HepG2 (cell line): ENCODE results near the gene ODC1. TPM values are rescaled to one million over a fixed set of nuclear protein-coding genes. Genes with fewer than 3 reads are reported as not detected.
A peak's percentile ranks its signal among the peaks of the same experiment; 100 is the strongest.

Experiments used
- ATAC-seq: fragments of 200-7000 bp; cut with Tn5 transposase; 3 replicates; pipeline ENCODE4 v1.9.1; 2020; ENCODE audit warnings: mild to moderate bottlenecking, moderate library complexity
- BruUV-seq: library from RNA; stranded (reverse); fragments of 400-500 nt; replicated peaks from 2 replicates; lab custom pipeline; 2021; lab: Mats Ljungman, UMichigan
- CTCF ChIA-PET: fragments of 300-600 bp; formaldehyde crosslinking; extraction: SDS; loops from one replicate; lab custom pipeline; 2021; ENCODE audit warnings: low total read pairs, inconsistent platforms, low intra/inter-chr PET ratio; lab: Yijun Ruan, JAX
- POLR2A ChIA-PET: fragments of 350-600 bp; sonication (Branson Sonifier 250); formaldehyde crosslinking; loops from one replicate; lab custom pipeline; 2020; ENCODE audit warnings: antibody characterized with exemption, inconsistent platforms; lab: Yijun Ruan, JAX
- DNase-seq: peaks from one replicate; pipeline ENCODE4 v3.0.0-alpha.2; 2015; ENCODE audit warnings: low spot score
- FAIRE-seq: peaks from 3 replicates; lab custom pipeline; 2011; peaks lifted over from hg19 to GRCh38; lab: Jason Lieb, UNC
- H2AFZ ChIP-seq: one replicate; pipeline ENCODE4 v1.6.1; 2011; ENCODE audit warnings: low read length, inconsistent platforms
- H3K27ac ChIP-seq: fragments of 300-600 bp; 3 replicates; pipeline ENCODE4 v1.8.0; 2011; ENCODE audit warnings: mixed run types, mild to moderate bottlenecking, mixed read lengths, low read length, inconsistent platforms; ENCODE audit not compliant: insufficient read depth; ENCODE audit errors: extremely low read length
- H3K27me3 ChIP-seq, 2 experiments: fragments of 200-600 bp in 1 of 2; 2 replicates in 1 of 2; 3 replicates in 1 of 2; pipeline versions ENCODE4 v1.6.0 to v1.8.0; 2011; ENCODE audit warnings: low read length in 2 of 2, mild to moderate bottlenecking in 2 of 2, moderate library complexity in 2 of 2, inconsistent platforms in 1 of 2; ENCODE audit not compliant: insufficient read depth in 2 of 2, control insufficient read depth in 1 of 2
- H3K36me3 ChIP-seq, 2 experiments: fragments of 200-600 bp in 1 of 2; replicated peaks in 1 of 2; 2 replicates in 1 of 2; 3 replicates in 1 of 2; pipeline versions ENCODE4 v1.5.1 to v1.8.0; 2011; ENCODE audit warnings: low read length in 2 of 2, inconsistent platforms in 1 of 2; ENCODE audit not compliant: insufficient read depth in 2 of 2, control insufficient read depth in 1 of 2
- H3K4me1 ChIP-seq: 2 replicates; pipeline ENCODE4 v1.5.1; 2012; ENCODE audit warnings: low read length, inconsistent platforms; ENCODE audit not compliant: insufficient read depth
- H3K4me2 ChIP-seq: 2 replicates; pipeline ENCODE4 v1.6.0; 2011; ENCODE audit warnings: low read depth, low read length, inconsistent platforms
- H3K4me3 ChIP-seq, 3 experiments: fragments of 200-600 bp in 1 of 3; sonication (generic), shearing (Covaris generic) in 1 of 3; replicated peaks in 1 of 3; 2 replicates each; pipeline ENCODE4 v1.5.1; 2011 to 2016; ENCODE audit warnings: low read length in 3 of 3, inconsistent platforms in 2 of 3, low read depth in 2 of 3, mild to moderate bottlenecking in 2 of 3, control low read depth in 1 of 3, mixed read lengths in 1 of 3; ENCODE audit not compliant: insufficient read depth in 1 of 3
- H3K79me2 ChIP-seq: one replicate; pipeline ENCODE4 v1.6.1; 2011; ENCODE audit warnings: low read length, inconsistent platforms; ENCODE audit not compliant: insufficient read depth
- H3K9ac ChIP-seq: 2 replicates; pipeline ENCODE4 v1.6.0; 2011; ENCODE audit warnings: mild to moderate bottlenecking, low read depth, low read length, inconsistent platforms; ENCODE audit not compliant: insufficient read depth
- H3K9me3 ChIP-seq: 2 replicates; pipeline ENCODE4 v1.5.1; 2012; ENCODE audit warnings: mild to moderate bottlenecking, low read length
- H4K20me1 ChIP-seq: 2 replicates; pipeline ENCODE4 v1.6.0; 2011; ENCODE audit warnings: inconsistent platforms, mild to moderate bottlenecking, low read length, moderate library complexity; ENCODE audit not compliant: insufficient read depth
- AKAP8 ChIP-seq: sonication (generic); formaldehyde crosslinking; IDR thresholded peaks from 2 replicates; pipeline ENCODE4 v1.5.1; 2020; ENCODE audit warnings: mild to moderate bottlenecking, missing genetic modification reagents
- GPN1 ChIP-seq: sonication (generic); formaldehyde crosslinking; IDR thresholded peaks from 2 replicates; pipeline ENCODE4 v1.5.1; 2020; ENCODE audit warnings: missing genetic modification reagents, borderline replicate concordance
- ISL2 ChIP-seq: sonication (generic); formaldehyde crosslinking; IDR thresholded peaks from 2 replicates; pipeline ENCODE4 v1.5.0; 2020; ENCODE audit warnings: missing genetic modification reagents
- KLF15 ChIP-seq: sonication (generic); formaldehyde crosslinking; IDR thresholded peaks from 2 replicates; pipeline ENCODE4 v1.8.1; 2023; ENCODE audit warnings: borderline replicate concordance, mild to moderate bottlenecking, inconsistent platforms, missing genetic modification reagents, mixed read lengths
- RFXAP ChIP-seq: sonication (generic); formaldehyde crosslinking; IDR thresholded peaks from 2 replicates; pipeline ENCODE4 v1.4.0; 2020; ENCODE audit warnings: missing genetic modification reagents, borderline replicate concordance
- SMC3 ChIP-seq: IDR thresholded peaks from 2 replicates; pipeline ENCODE4 v1.6.1; 2011; ENCODE audit warnings: low read length, improper control_type of control experiment
- STAG1 ChIP-seq: sonication (generic); formaldehyde crosslinking; IDR thresholded peaks from 2 replicates; pipeline ENCODE4 v1.4.0; 2020; ENCODE audit warnings: missing genetic modification reagents
- TEAD2 ChIP-seq: sonication (generic); formaldehyde crosslinking; IDR thresholded peaks from 2 replicates; pipeline ENCODE4 v1.9.0; 2021; ENCODE audit warnings: missing genetic modification reagents
- ZNF253 ChIP-seq: sonication (generic); formaldehyde crosslinking; IDR thresholded peaks from 2 replicates; pipeline ENCODE4 v1.8.0; 2022; ENCODE audit warnings: mild to moderate bottlenecking, missing genetic modification reagents, borderline replicate concordance
- ZNF7 ChIP-seq: IDR thresholded peaks from 2 replicates; pipeline ENCODE4 v1.6.1; 2016; ENCODE audit warnings: missing biosample characterization, missing genetic modification reagents
- ZNF816 ChIP-seq: sonication (generic); formaldehyde crosslinking; IDR thresholded peaks from 2 replicates; pipeline ENCODE4 v1.8.0; 2022; ENCODE audit warnings: missing genetic modification reagents, mild to moderate bottlenecking, borderline replicate concordance
- WGBS: methylation state at CpG from one replicate; pipeline ENCODE4 v1.1.6; 2017; ENCODE audit warnings: low lambda C conversion rate; 5-methylcytosine and 5-hydroxymethylcytosine counted together
- in situ Hi-C: cut with HindIII; loops from 2 replicates; pipeline ENCODE4 v1.10.0; 2017; ENCODE audit warnings: low pct_unique_long_range_greater_than_20kb; ENCODE audit not compliant: extremely low pct_ligation_motif_present
- intact Hi-C: fragments of 100-400 bp; cut with micrococcal nuclease; formaldehyde crosslinking; loops from one replicate; pipeline ENCODE4 v1.10.0; 2022; ENCODE audit not compliant: unreplicated experiment
- polyA plus RNA-seq, 8 experiments: library from polyadenylated mRNA; depleted of rRNA in 3 of 8; stranded (reverse) in 7 of 8; unstranded in 1 of 8; fragments of >200 nt; fragmentation: Illumina TruSeq in 4 of 8; extraction: Trizol in 4 of 8; gene quantifications; 2 replicates each; pipeline versions ENCODE4 v1.2.1 to v1.2.3, GENCODE V29; 2011 to 2016; ENCODE audit warnings: low read depth in 4 of 8, missing spikeins in 1 of 8, mixed read lengths in 1 of 8; ENCODE audit not compliant: insufficient read depth in 1 of 8
- total RNA-seq, 5 experiments: library from RNA; depleted of rRNA; stranded (reverse); fragments of >200 nt; fragmentation: Illumina TruSeq; extraction: Trizol; gene quantifications; 2 replicates each; pipeline ENCODE4 v1.2.3, GENCODE V29; 2016; ENCODE audit warnings: low read depth in 1 of 5
- TF ChIP-seq, protein P1 (sequence below): IDR thresholded peaks from 2 replicates; pipeline ENCODE4 v1.6.1; 2016; ENCODE audit warnings: control low read depth
- TF ChIP-seq, protein P2 (sequence below): sonication (generic); formaldehyde crosslinking; IDR thresholded peaks from 2 replicates; pipeline ENCODE4 v1.4.0; 2020; ENCODE audit warnings: low read depth, mild to moderate bottlenecking, missing genetic modification reagents
- TF ChIP-seq, protein P3 (sequence below): sonication (generic); formaldehyde crosslinking; IDR thresholded peaks from 2 replicates; pipeline ENCODE4 v1.4.0; 2020; ENCODE audit warnings: missing genetic modification reagents
- TF ChIP-seq, protein P4 (sequence below): sonication (generic); formaldehyde crosslinking; IDR thresholded peaks from 2 replicates; pipeline ENCODE4 v1.5.0; 2020; ENCODE audit warnings: mild to moderate bottlenecking, missing genetic modification reagents, moderate library complexity
- TF ChIP-seq, protein P5 (sequence below): sonication (generic); formaldehyde crosslinking; IDR thresholded peaks from 2 replicates; pipeline ENCODE4 v1.4.0; 2020; ENCODE audit warnings: missing genetic modification reagents, borderline replicate concordance

ODC1 gene
- total and polyA plus RNA-seq, 2 of the 13 experiments (the other 11 are each of a cell fraction or from before 2014, with no cell fraction given) = 142 to 371 TPM

DNA sequence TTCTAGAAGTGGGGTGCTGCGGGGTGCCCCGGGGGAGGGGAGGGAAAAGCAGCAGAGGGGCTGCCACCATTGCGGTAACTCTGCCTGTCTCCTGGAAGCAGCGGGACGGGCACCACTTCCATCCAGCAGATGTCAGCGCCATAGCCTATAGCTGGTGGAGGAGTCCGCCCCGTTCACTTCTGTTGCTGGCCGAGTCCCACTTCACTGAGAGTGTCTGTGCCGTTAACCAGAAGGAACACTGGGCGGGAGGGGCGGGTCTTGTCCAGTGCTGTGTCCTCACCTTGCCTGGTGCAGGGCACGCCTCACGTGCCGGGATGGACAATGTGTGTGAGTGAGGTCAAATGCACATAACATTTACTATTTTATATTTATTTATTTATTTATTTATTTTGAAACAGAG lies 19.3 kb upstream of the ODC1 start (continued):
- no peak for TF ChIP-seq TEAD2
- peak; percentile 47 for TF ChIP-seq STAG1 (CRISPR knock-in tag)
- TF ChIP-seq, protein P1, sequence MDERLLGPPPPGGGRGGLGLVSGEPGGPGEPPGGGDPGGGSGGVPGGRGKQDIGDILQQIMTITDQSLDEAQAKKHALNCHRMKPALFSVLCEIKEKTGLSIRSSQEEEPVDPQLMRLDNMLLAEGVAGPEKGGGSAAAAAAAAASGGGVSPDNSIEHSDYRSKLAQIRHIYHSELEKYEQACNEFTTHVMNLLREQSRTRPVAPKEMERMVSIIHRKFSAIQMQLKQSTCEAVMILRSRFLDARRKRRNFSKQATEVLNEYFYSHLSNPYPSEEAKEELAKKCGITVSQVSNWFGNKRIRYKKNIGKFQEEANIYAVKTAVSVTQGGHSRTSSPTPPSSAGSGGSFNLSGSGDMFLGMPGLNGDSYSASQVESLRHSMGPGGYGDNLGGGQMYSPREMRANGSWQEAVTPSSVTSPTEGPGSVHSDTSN = no peak

DNA sequence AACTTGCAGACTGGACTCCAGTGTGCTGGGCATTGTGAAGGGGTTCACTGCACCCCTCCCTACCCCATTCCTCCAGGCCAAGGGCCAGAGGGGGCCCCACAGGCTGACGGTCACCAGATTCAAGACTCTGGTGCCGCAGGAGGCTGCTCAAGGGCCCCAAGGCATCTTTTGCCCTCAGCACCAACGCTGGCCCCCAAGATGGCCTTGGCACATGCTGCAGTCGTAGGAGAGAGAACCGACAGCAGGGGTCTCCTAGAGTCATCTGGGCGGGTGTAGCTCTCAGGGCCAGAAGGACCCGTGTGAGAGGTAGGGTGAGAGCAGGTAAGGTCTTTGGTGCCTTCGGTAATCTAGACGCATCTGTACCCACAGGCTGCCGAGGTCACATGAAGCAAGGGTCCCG lies 18.7 kb upstream of the ODC1 start:
- DNase-seq (no peak), FAIRE-seq (no peak), ATAC-seq (peak; percentile 62)
- WGBS = 32% methylated on average over 11 of the region's 11 CpGs
- ChIA-PET POLR2A (interaction anchor here (0.6 to 1.1 kb wide), 2 partner anchors 9 to 18 kb away, joined by 3 to 7 read pairs; no protein-coding TSS in a partner anchor), CTCF (no interaction called here)
- peaks cover 8% of the 10 kb centered on the region; the same call in 1 of the 2 replicates for H3K4me1 ChIP-seq
- no TSS peak for BruUV-seq
- H4K20me1 ChIP-seq = no peaks in the 10 kb centered on the region
- in situ Hi-C loops (no loop called here), intact Hi-C loops (loop anchor here (10.0 kb wide), 1 partner anchor 198 kb away; no protein-coding TSS in a partner anchor)
- no peak overlapping the region for H3K27ac ChIP-seq
- H3K4me3 ChIP-seq = no peak overlapping the region
- no peaks in the 10 kb centered on the region for H3K79me2 ChIP-seq
- no peaks in the 10 kb centered on the region for H3K36me3 ChIP-seq
- no peak overlapping the region for H3K4me2 ChIP-seq
- no peak overlapping the region for H3K9ac ChIP-seq
- H3K27me3 ChIP-seq = peaks cover 5 to 53% of the 10 kb centered on the region in 2 experiments; a peak in 4 of 5 replicates
- no peak overlapping the region for H2AFZ ChIP-seq
- no peaks in the 10 kb centered on the region for H3K9me3 ChIP-seq
- TF ChIP-seq KLF15 (CRISPR knock-in tag) = no peak
- TF ChIP-seq, protein P2, sequence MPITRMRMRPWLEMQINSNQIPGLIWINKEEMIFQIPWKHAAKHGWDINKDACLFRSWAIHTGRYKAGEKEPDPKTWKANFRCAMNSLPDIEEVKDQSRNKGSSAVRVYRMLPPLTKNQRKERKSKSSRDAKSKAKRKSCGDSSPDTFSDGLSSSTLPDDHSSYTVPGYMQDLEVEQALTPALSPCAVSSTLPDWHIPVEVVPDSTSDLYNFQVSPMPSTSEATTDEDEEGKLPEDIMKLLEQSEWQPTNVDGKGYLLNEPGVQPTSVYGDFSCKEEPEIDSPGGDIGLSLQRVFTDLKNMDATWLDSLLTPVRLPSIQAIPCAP (CRISPR knock-in tag) = no peak
- no peak for TF ChIP-seq RFXAP (CRISPR knock-in tag)
- TF ChIP-seq STAG1 (CRISPR knock-in tag) = peak; percentile 34
- TF ChIP-seq ZNF7 (CRISPR knock-in tag) = no peak
- TF ChIP-seq ISL2 (CRISPR knock-in tag) = no peak
- no peak for TF ChIP-seq GPN1 (CRISPR knock-in tag)
- TF ChIP-seq ZNF253 (CRISPR knock-in tag) = no peak
- no peak for TF ChIP-seq AKAP8 (CRISPR knock-in tag)
- TF ChIP-seq SMC3 = 0 out of 2 replicates have a peak, but pooled peaks have one; percentile 7
- TF ChIP-seq ZNF816 = no peak
- TF ChIP-seq, protein P3, sequence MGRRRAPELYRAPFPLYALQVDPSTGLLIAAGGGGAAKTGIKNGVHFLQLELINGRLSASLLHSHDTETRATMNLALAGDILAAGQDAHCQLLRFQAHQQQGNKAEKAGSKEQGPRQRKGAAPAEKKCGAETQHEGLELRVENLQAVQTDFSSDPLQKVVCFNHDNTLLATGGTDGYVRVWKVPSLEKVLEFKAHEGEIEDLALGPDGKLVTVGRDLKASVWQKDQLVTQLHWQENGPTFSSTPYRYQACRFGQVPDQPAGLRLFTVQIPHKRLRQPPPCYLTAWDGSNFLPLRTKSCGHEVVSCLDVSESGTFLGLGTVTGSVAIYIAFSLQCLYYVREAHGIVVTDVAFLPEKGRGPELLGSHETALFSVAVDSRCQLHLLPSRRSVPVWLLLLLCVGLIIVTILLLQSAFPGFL = no peak
- TF ChIP-seq, protein P4, sequence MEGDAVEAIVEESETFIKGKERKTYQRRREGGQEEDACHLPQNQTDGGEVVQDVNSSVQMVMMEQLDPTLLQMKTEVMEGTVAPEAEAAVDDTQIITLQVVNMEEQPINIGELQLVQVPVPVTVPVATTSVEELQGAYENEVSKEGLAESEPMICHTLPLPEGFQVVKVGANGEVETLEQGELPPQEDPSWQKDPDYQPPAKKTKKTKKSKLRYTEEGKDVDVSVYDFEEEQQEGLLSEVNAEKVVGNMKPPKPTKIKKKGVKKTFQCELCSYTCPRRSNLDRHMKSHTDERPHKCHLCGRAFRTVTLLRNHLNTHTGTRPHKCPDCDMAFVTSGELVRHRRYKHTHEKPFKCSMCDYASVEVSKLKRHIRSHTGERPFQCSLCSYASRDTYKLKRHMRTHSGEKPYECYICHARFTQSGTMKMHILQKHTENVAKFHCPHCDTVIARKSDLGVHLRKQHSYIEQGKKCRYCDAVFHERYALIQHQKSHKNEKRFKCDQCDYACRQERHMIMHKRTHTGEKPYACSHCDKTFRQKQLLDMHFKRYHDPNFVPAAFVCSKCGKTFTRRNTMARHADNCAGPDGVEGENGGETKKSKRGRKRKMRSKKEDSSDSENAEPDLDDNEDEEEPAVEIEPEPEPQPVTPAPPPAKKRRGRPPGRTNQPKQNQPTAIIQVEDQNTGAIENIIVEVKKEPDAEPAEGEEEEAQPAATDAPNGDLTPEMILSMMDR (CRISPR knock-in tag) = peak; percentile 51
- TF ChIP-seq, protein P5, sequence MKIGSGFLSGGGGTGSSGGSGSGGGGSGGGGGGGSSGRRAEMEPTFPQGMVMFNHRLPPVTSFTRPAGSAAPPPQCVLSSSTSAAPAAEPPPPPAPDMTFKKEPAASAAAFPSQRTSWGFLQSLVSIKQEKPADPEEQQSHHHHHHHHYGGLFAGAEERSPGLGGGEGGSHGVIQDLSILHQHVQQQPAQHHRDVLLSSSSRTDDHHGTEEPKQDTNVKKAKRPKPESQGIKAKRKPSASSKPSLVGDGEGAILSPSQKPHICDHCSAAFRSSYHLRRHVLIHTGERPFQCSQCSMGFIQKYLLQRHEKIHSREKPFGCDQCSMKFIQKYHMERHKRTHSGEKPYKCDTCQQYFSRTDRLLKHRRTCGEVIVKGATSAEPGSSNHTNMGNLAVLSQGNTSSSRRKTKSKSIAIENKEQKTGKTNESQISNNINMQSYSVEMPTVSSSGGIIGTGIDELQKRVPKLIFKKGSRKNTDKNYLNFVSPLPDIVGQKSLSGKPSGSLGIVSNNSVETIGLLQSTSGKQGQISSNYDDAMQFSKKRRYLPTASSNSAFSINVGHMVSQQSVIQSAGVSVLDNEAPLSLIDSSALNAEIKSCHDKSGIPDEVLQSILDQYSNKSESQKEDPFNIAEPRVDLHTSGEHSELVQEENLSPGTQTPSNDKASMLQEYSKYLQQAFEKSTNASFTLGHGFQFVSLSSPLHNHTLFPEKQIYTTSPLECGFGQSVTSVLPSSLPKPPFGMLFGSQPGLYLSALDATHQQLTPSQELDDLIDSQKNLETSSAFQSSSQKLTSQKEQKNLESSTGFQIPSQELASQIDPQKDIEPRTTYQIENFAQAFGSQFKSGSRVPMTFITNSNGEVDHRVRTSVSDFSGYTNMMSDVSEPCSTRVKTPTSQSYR = no peak
